A673 (cell line): ENCODE data around the gene KRTAP4-6.
"Not testable (repeated sequence)": the region's sequence is repeated elsewhere in the genome, so short reads cannot be mapped to it uniquely, and the experiment has no call there.

Experiments
- EZH2 ChIP-seq: fragments of 200-600 bp; sonication (generic); IDR thresholded peaks from 2 replicates; pipeline ENCODE4 v1.6.1; 2017; ENCODE audit warnings: borderline replicate concordance, low read depth, mild to moderate bottlenecking, mixed read lengths, antibody characterized with exemption, low read length; ENCODE audit not compliant: poor library complexity, severe bottlenecking
- TF ChIP-seq, protein P1 (sequence below): fragments of 300-800, 200-600 bp; sonication (generic); conservative IDR thresholded peaks from 2 replicates; pipeline ENCODE4 v1.5.1; 2017; ENCODE audit warnings: low read depth, mild to moderate bottlenecking, antibody characterized with exemption, low read length, moderate library complexity, mixed read lengths

DNA sequence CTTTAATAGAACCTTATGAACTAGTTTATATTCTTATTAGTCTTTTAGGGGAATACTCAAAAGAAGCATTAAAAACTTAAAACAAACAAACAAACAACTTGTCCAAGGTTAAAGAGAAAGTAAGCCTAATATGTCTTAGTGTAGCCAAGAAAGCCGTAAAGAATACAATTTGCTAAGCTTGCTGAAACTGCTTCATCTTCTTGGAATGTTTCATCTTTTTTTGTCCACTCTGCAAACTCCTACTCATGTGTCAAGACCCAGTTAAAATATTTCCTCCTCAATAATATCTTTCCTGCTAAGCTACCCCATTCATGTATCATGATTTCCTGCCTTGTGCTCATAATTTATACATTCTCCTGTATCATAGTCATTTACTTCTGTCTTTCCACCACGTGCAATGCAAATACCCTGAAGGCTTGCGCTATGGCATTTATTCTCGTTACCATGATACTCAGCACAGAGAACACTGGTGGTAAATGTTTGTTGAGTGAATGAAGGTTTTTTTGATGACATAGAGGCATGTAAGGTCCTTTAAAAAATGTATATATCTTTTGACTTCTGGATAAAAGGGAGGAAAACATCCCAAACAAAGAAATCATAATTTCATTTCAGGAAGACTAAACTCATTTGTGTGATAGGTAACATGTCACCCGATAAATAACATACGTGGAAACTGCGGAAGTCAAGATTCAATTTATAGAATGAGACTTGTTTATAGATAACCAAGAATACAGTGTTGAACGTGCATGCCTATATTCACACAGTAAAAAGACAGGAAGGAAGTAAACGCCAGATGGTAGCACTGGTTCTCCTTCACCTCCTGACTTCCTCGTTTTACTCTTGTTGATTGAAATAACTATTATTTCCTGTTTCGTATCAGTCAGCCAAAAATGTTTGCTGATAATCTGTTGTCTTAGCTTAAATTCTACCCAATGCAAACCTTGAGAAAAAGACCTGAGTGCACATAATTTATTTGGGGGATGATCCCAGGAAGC, 20.4 kb downstream of the KRTAP4-6 start:
- TF ChIP-seq, protein P1, sequence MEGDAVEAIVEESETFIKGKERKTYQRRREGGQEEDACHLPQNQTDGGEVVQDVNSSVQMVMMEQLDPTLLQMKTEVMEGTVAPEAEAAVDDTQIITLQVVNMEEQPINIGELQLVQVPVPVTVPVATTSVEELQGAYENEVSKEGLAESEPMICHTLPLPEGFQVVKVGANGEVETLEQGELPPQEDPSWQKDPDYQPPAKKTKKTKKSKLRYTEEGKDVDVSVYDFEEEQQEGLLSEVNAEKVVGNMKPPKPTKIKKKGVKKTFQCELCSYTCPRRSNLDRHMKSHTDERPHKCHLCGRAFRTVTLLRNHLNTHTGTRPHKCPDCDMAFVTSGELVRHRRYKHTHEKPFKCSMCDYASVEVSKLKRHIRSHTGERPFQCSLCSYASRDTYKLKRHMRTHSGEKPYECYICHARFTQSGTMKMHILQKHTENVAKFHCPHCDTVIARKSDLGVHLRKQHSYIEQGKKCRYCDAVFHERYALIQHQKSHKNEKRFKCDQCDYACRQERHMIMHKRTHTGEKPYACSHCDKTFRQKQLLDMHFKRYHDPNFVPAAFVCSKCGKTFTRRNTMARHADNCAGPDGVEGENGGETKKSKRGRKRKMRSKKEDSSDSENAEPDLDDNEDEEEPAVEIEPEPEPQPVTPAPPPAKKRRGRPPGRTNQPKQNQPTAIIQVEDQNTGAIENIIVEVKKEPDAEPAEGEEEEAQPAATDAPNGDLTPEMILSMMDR: not testable (repeated sequence)
- TF ChIP-seq EZH2: not testable (repeated sequence)
